Natural killer cell (primary cell): ENCODE measurements around the gene EMC7. TPM values are rescaled to one million over a fixed set of nuclear protein-coding genes. Genes with fewer than 3 reads are reported as not detected.

ENCODE experiments used
- ATAC-seq, 3 donors: fragments of 150-1000 bp in 2 of 3; fragments of 200-7000 bp in 1 of 3; cut with Tn5 transposase; 1 replicate in 1 of 3; 2 replicates in 2 of 3; pipeline ENCODE4 v1.10.0; 2021; ENCODE audit warnings: mild to moderate bottlenecking in 2 of 3, moderate library complexity in 2 of 3
- DNase-seq, 2 donors: peaks; one replicate each; pipeline versions ENCODE4 v3.0.0 to v3.0.0-alpha.2; 2013 to 2021; ENCODE audit warnings: mixed read lengths in 1 of 2
- H3K27ac ChIP-seq: one replicate; pipeline ENCODE4 v1.5.1; 2013; ENCODE audit warnings: mild to moderate bottlenecking, low read length
- H3K27me3 ChIP-seq: one replicate; pipeline ENCODE4 v1.6.1; 2013; ENCODE audit warnings: low read length; ENCODE audit not compliant: control insufficient read depth, insufficient read depth
- H3K36me3 ChIP-seq: one replicate; pipeline ENCODE4 v1.6.1; 2013; ENCODE audit warnings: low read length; ENCODE audit not compliant: control insufficient read depth, insufficient read depth
- H3K4me1 ChIP-seq: one replicate; pipeline ENCODE4 v1.6.1; 2013; ENCODE audit warnings: low read length; ENCODE audit not compliant: control insufficient read depth, insufficient read depth
- H3K4me3 ChIP-seq: one replicate; pipeline ENCODE4 v1.5.1; 2013; ENCODE audit warnings: low read length
- H3K9me3 ChIP-seq: one replicate; pipeline ENCODE4 v1.6.1; 2013; ENCODE audit warnings: low read length; ENCODE audit not compliant: control insufficient read depth, insufficient read depth
- H3K27ac Mint-ChIP-seq, 2 donors: one replicate each; pipeline ENCODE4 v1.8.0; 2022; ENCODE audit warnings: mild to moderate bottlenecking in 2 of 2, mixed read lengths in 2 of 2, moderate library complexity in 1 of 2
- H3K27me3 Mint-ChIP-seq, 2 donors: one replicate each; pipeline ENCODE4 v1.8.0; 2022; ENCODE audit warnings: low read depth in 2 of 2, mixed read lengths in 2 of 2
- H3K36me3 Mint-ChIP-seq: one replicate; pipeline ENCODE4 v1.8.0; 2022; ENCODE audit warnings: mixed read lengths
- H3K4me1 Mint-ChIP-seq, 2 donors: one replicate each; pipeline ENCODE4 v1.8.0; 2022; ENCODE audit warnings: mixed read lengths in 2 of 2
- H3K4me3 Mint-ChIP-seq: one replicate; pipeline ENCODE4 v1.8.0; 2022; ENCODE audit warnings: mild to moderate bottlenecking, moderate library complexity, mixed read lengths
- H3K9me3 Mint-ChIP-seq, 2 donors: one replicate each; pipeline ENCODE4 v1.8.0; 2022; ENCODE audit warnings: mixed read lengths in 2 of 2
- WGBS: methylation state at CpG from one replicate; pipeline ENCODE4 v1.1.7; 2013; ENCODE audit warnings: missing lambda C conversion rate; ENCODE audit not compliant: insufficient coverage; 5-methylcytosine and 5-hydroxymethylcytosine counted together
- intact Hi-C: fragments of 100-400 bp; cut with micrococcal nuclease; formaldehyde crosslinking; loops from one replicate; pipeline ENCODE4 v1.14.2; 2022
- total RNA-seq, 4 donors: library from RNA; stranded (reverse); fragments of 120-200 nt in 1 of 4; gene quantifications; one replicate each; pipeline versions ENCODE4 v1.2.3 to v1.2.4, GENCODE V29; 2013 to 2022
- TF ChIP-seq, protein P1 (sequence below): fragments of 200-600 bp; IDR thresholded peaks from one replicate; pipeline ENCODE4 v1.8.0; 2022; ENCODE audit warnings: antibody characterized with exemption

EMC7 gene
- total RNA-seq, 3 donors from 2014 or later (not counting 1 experiment from before 2014, with no cell fraction given), result 55.9 to 60.8 (median 59.6) TPM

DNA sequence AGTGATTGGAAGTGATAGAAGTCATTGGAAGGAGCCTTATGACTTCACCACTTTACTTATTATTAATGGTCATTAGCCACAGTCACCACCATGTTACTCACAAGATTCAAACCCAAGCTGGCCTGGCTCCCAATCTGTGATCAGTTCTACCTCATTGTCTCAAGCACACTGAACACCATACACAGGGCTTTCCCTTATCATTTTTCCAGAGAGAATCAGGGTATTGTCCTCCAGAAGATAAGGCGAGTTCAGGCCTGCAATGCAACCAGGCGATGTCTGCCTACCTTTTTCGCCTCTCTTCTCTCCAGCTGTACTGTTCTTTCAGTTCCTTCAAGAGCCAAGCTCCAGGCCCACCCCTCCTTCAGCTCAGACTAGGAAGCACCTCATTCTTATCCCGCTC lies 24.9 kb downstream of the EMC7 start:
- Histone ChIP-seq H3K4me1 (no peaks in the 10 kb centered on the region), H3K9me3 (no peaks in the 10 kb centered on the region), H3K27me3 (no peaks in the 10 kb centered on the region), H3K4me3 (no peak overlapping the region), H3K36me3 (peaks cover 2% of the 10 kb centered on the region), H3K27ac (no peak overlapping the region)
- no peak for DNase-seq
- H3K27ac Mint-ChIP-seq, result peak overlapping the region in 1 of 2 donors; percentile 8
- H3K4me3 Mint-ChIP-seq, result no peak overlapping the region
- H3K36me3 Mint-ChIP-seq, result peaks cover 10% of the 10 kb centered on the region
- ATAC-seq, result no peak
- H3K4me1 Mint-ChIP-seq, result no peaks in the 10 kb centered on the region
- H3K27me3 Mint-ChIP-seq, result no peaks in the 10 kb centered on the region
- WGBS, result 97% methylated on average over 4 of the region's 4 CpGs
- H3K9me3 Mint-ChIP-seq, result no peaks in the 10 kb centered on the region
- intact Hi-C loops, result no loop called here
- TF ChIP-seq, protein P1, sequence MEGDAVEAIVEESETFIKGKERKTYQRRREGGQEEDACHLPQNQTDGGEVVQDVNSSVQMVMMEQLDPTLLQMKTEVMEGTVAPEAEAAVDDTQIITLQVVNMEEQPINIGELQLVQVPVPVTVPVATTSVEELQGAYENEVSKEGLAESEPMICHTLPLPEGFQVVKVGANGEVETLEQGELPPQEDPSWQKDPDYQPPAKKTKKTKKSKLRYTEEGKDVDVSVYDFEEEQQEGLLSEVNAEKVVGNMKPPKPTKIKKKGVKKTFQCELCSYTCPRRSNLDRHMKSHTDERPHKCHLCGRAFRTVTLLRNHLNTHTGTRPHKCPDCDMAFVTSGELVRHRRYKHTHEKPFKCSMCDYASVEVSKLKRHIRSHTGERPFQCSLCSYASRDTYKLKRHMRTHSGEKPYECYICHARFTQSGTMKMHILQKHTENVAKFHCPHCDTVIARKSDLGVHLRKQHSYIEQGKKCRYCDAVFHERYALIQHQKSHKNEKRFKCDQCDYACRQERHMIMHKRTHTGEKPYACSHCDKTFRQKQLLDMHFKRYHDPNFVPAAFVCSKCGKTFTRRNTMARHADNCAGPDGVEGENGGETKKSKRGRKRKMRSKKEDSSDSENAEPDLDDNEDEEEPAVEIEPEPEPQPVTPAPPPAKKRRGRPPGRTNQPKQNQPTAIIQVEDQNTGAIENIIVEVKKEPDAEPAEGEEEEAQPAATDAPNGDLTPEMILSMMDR, result no peak

DNA sequence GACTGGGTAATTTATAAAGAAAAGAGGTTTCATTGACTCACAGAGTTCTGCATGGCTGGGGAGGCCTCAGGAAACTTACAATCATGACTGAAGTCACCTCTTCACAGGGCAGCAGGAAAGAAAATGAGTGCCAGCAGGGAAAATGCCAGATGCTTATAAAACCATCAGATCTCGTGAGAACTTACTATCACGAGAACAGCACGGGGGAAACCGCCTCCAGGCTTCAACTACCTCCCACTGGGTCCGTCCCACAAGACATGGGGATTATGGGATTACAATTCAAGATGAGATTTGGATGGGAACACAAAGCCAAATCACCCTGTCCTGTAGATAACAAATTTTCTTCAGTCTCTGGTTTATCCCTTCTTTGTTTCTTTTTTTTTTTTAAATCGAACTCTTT lies 31.7 kb downstream of the EMC7 start:
- Histone ChIP-seq H3K27me3 (no peaks in the 10 kb centered on the region), H3K4me3 (no peak overlapping the region), H3K4me1 (no peaks in the 10 kb centered on the region), H3K27ac (no peak overlapping the region), H3K9me3 (no peaks in the 10 kb centered on the region), H3K36me3 (no peaks in the 10 kb centered on the region)
- Mint-ChIP-seq H3K36me3 (no peaks in the 10 kb centered on the region), H3K27me3 (no peaks in the 10 kb centered on the region), H3K9me3 (no peaks in the 10 kb centered on the region), H3K4me1 (no peaks in the 10 kb centered on the region), H3K27ac (no peak overlapping the region), H3K4me3 (no peak overlapping the region)
- TF ChIP-seq, protein P1, result no peak
- no peak for DNase-seq
- intact Hi-C loops, result no loop called here
- ATAC-seq, result no peak
- 93% methylated on average over 5 of the region's 6 CpGs for WGBS

DNA sequence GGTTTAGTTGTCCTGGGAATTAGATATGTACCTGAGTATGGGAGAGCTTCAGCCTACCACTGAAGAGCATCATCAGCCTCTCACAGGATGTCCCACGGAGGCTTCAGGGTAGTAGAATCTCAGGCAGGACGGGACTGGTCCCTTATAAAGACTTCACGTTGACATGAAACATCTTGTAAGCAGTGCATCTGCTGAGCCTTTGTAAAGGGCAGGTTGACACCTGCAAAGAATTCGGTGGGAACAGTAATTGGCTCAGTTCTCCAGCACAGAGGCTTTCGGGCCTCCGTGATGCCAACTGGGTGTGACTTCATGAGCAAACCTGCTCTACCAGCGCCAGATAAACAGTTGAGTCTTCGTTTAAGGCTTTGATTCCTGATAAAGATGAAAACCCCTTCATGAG lies 35.7 kb downstream of the EMC7 start:
- ATAC-seq (no peak), DNase-seq (no peak)
- no peak overlapping the region for H3K27ac Mint-ChIP-seq
- no peaks in the 10 kb centered on the region for H3K27me3 Mint-ChIP-seq
- no peaks in the 10 kb centered on the region for H3K27me3 ChIP-seq
- H3K9me3 ChIP-seq, result no peaks in the 10 kb centered on the region
- H3K4me1 Mint-ChIP-seq, result peaks cover 6 to 7% of the 10 kb centered on the region in 2 donors
- H3K4me3 Mint-ChIP-seq, result no peak overlapping the region
- H3K36me3 Mint-ChIP-seq, result no peaks in the 10 kb centered on the region
- TF ChIP-seq, protein P1, result no peak
- H3K27ac ChIP-seq, result no peak overlapping the region
- 95% methylated on average over 8 of the region's 8 CpGs for WGBS
- H3K36me3 ChIP-seq, result no peaks in the 10 kb centered on the region
- no peak overlapping the region for H3K4me3 ChIP-seq
- no peaks in the 10 kb centered on the region for H3K4me1 ChIP-seq
- intact Hi-C loops, result no loop called here
- H3K9me3 Mint-ChIP-seq, result no peaks in the 10 kb centered on the region

GRCh38 chr15:34065261-34065660 lies 36.4 kb downstream of the EMC7 start:
- TF ChIP-seq, protein P1, result no peak
- Mint-ChIP-seq H3K4me3 (no peak overlapping the region), H3K36me3 (no peaks in the 10 kb centered on the region), H3K4me1 (peaks cover 6 to 7% of the 10 kb centered on the region in 2 donors), H3K27me3 (no peaks in the 10 kb centered on the region), H3K27ac (no peak overlapping the region), H3K9me3 (no peaks in the 10 kb centered on the region)
- WGBS, result 89% methylated on average over 3 of the region's 3 CpGs
- Histone ChIP-seq H3K27me3 (no peaks in the 10 kb centered on the region), H3K4me3 (no peak overlapping the region), H3K9me3 (no peaks in the 10 kb centered on the region), H3K36me3 (no peaks in the 10 kb centered on the region), H3K4me1 (no peaks in the 10 kb centered on the region), H3K27ac (no peak overlapping the region)
- no peak for ATAC-seq
- intact Hi-C loops, result no loop called here
- DNase-seq, result no peak
